B cell (primary cell): ENCODE results near the gene BUB1B. TPM values are rescaled to one million over a fixed set of nuclear protein-coding genes. Genes with fewer than 3 reads are reported as not detected.

Experiments used
- ATAC-seq: fragments of 200-7000 bp; cut with Tn5 transposase; one replicate; pipeline ENCODE4 v1.10.0; 2021; ENCODE audit warnings: low read depth, mild to moderate bottlenecking, moderate number of reproducible peaks, moderate library complexity
- CTCF ChIA-PET: fragments of 350-600 bp; sonication (Branson Sonifier 250); formaldehyde crosslinking; loops from one replicate; lab custom pipeline; 2021; ENCODE audit warnings: antibody characterized with exemption, inconsistent platforms; lab: Charles Lee
- POLR2A ChIA-PET: fragments of 350-600 bp; sonication (Branson Sonifier 250); formaldehyde crosslinking; loops from one replicate; lab custom pipeline; 2021; ENCODE audit warnings: antibody characterized with exemption; lab: Charles Lee
- DNase-seq: peaks from one replicate; pipeline ENCODE4 v3.0.0; 2013
- H2AFZ ChIP-seq: 2 replicates; pipeline ENCODE4 v1.6.1; 2012; ENCODE audit warnings: mild to moderate bottlenecking, low read depth, low read length; ENCODE audit not compliant: insufficient read depth, poor library complexity, severe bottlenecking
- H3K27ac ChIP-seq, 2 donors: 1 replicate in 1 of 2; 2 replicates in 1 of 2; pipeline ENCODE4 v1.5.1; 2012 to 2013; ENCODE audit warnings: low read length in 2 of 2, mild to moderate bottlenecking in 2 of 2, moderate library complexity in 1 of 2
- H3K27me3 ChIP-seq, 4 experiments: fragments of 200-600 bp in 1 of 4; sonication (generic) in 1 of 4; replicated peaks in 1 of 4; 1 replicate in 2 of 4; 2 replicates in 2 of 4; pipeline versions ENCODE4 v1.6.1 to v1.7.0; 2013 to 2016; ENCODE audit warnings: low read length in 3 of 4, mild to moderate bottlenecking in 2 of 4, mixed read lengths in 1 of 4, moderate library complexity in 1 of 4; ENCODE audit not compliant: insufficient read depth in 4 of 4, control insufficient read depth in 3 of 4; ENCODE audit errors: control extremely low read depth in 1 of 4
- H3K36me3 ChIP-seq, 2 experiments: replicated peaks in 1 of 2; 1 replicate in 1 of 2; 2 replicates in 1 of 2; pipeline versions ENCODE4 v1.6.1 to v1.7.1; 2013; ENCODE audit warnings: low read length in 1 of 2; ENCODE audit not compliant: insufficient read depth in 2 of 2, control insufficient read depth in 1 of 2; ENCODE audit errors: control extremely low read depth in 1 of 2, extremely low read depth in 1 of 2
- H3K4me1 ChIP-seq, 2 donors: fragments of 200-600 bp in 1 of 2; sonication (generic) in 1 of 2; 1 replicate in 1 of 2; 2 replicates in 1 of 2; pipeline versions ENCODE4 v1.5.1 to v1.6.1; 2013 to 2017; ENCODE audit warnings: low read length in 2 of 2; ENCODE audit not compliant: control insufficient read depth in 2 of 2, insufficient read depth in 2 of 2
- H3K4me2 ChIP-seq: replicated peaks from 2 replicates; pipeline ENCODE3; 2012; ENCODE audit warnings: mild to moderate bottlenecking, low read depth, low read length; ENCODE audit not compliant: poor library complexity, severe bottlenecking
- H3K4me3 ChIP-seq, 5 experiments: fragments of 200-600 bp in 1 of 5; sonication (generic) in 1 of 5; 1 replicate in 3 of 5; 2 replicates in 2 of 5; pipeline versions ENCODE4 v1.5.1 to v1.7.0; 2011 to 2016; ENCODE audit warnings: low read length in 4 of 5, mild to moderate bottlenecking in 4 of 5, low read depth in 2 of 5, control low read depth in 1 of 5, moderate library complexity in 1 of 5; ENCODE audit not compliant: insufficient read depth in 1 of 5; ENCODE audit errors: control extremely low read depth in 1 of 5, extremely low read depth in 1 of 5
- H3K79me2 ChIP-seq: fragments of 200-600 bp; sonication (generic); one replicate; pipeline ENCODE4 v1.6.0; 2016; ENCODE audit warnings: low read length; ENCODE audit not compliant: control insufficient read depth, insufficient read depth
- H3K9ac ChIP-seq: fragments of 200-600 bp; sonication (generic); 2 replicates; pipeline ENCODE4 v1.6.1; 2017; ENCODE audit warnings: mild to moderate bottlenecking, low read length, moderate library complexity
- H3K9me3 ChIP-seq, 3 donors: one replicate each; pipeline versions ENCODE4 v1.6.1 to v1.7.1; 2013; ENCODE audit warnings: low read length in 2 of 3; ENCODE audit not compliant: control insufficient read depth in 2 of 3, insufficient read depth in 1 of 3; ENCODE audit errors: control extremely low read depth in 1 of 3
- H4K20me1 ChIP-seq: 2 replicates; pipeline ENCODE4 v1.6.0; 2012; ENCODE audit warnings: mild to moderate bottlenecking, low read length; ENCODE audit not compliant: insufficient read depth, control insufficient read depth, poor library complexity, severe bottlenecking
- H3K27ac Mint-ChIP-seq: one replicate; pipeline ENCODE4 v1.8.0; 2021; ENCODE audit warnings: mixed read lengths
- H3K27me3 Mint-ChIP-seq: one replicate; pipeline ENCODE4 v1.8.0; 2021; ENCODE audit warnings: mixed read lengths
- H3K4me1 Mint-ChIP-seq: one replicate; pipeline ENCODE4 v1.8.0; 2021; ENCODE audit warnings: mixed read lengths
- H3K4me3 Mint-ChIP-seq: one replicate; pipeline ENCODE4 v1.8.0; 2021; ENCODE audit warnings: mixed read lengths
- H3K9me3 Mint-ChIP-seq: one replicate; pipeline ENCODE4 v1.8.0; 2022; ENCODE audit warnings: mixed read lengths; ENCODE audit not compliant: insufficient read depth
- CTCF ChIP-seq: fragments of 200-600 bp; IDR thresholded peaks from one replicate; pipeline ENCODE4 v1.8.0; 2022; ENCODE audit warnings: antibody characterized with exemption, mild to moderate bottlenecking
- EZH2 ChIP-seq: IDR thresholded peaks from 2 replicates; pipeline ENCODE4 v1.6.1; 2012; ENCODE audit warnings: borderline replicate concordance, low read depth, mild to moderate bottlenecking, moderate library complexity, low read length; ENCODE audit not compliant: insufficient read depth, poor library complexity, severe bottlenecking
- WGBS: methylation state at CpG from one replicate; pipeline ENCODE4 v1.1.5; 2013; ENCODE audit warnings: missing lambda C conversion rate; ENCODE audit not compliant: insufficient coverage; 5-methylcytosine and 5-hydroxymethylcytosine counted together
- intact Hi-C: fragments of 100-400 bp; cut with micrococcal nuclease; formaldehyde crosslinking; loops from one replicate; pipeline ENCODE4 v1.10.0; 2022
- polyA plus RNA-seq: library from polyadenylated mRNA; depleted of rRNA; stranded (reverse); fragments of >200 nt; gene quantifications from 2 replicates; pipeline ENCODE4 v1.2.3, GENCODE V29; 2012
- total RNA-seq, 2 donors: library from RNA; stranded (reverse); fragments of 120-200 nt in 1 of 2; gene quantifications; 1 replicate in 1 of 2; 2 replicates in 1 of 2; pipeline versions ENCODE4 v1.2.3 to v1.2.4, GENCODE V29; 2013 to 2022

BUB1B gene
- total and polyA plus RNA-seq, 2 donors (not counting 1 experiment from before 2014, with no cell fraction given): 0.70 to 4.4 TPM

DNA sequence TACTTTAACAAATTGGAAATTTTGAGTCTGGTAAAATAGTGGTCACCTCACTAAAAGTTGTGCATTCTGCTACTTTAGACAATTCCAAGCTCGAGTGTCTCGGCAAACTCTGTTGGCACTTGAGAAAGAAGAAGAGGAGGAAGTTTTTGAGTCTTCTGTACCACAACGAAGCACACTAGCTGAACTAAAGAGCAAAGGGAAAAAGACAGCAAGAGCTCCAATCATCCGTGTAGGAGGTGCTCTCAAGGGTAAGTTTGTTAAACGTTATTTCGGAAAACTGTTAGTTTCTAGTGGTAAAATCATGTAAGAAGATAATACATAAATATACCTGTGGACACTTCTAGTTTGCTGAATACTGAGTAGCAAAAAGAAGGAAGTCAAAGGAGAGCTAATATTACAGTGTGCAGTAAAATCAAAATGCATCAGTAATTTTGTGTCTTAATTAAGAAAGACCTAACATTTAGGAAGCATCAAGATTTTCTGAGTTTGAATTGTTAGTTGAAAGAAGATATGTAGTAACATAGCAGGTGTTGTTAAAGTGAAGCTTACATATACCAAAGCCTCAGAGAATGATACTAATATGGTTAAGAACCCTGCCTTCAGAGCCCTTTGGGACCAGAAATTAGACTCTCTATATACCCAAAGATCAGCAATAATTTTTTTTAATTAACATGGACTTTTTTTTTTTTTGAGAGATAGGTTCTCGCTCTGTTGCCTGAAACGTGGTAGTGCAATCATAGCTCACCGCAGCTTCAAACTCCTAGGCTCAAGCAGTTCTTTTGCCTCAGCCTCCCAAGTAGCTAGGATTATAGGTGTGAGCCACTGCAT is 23.0 kb downstream of the BUB1B start:
- peak overlapping the region; percentile 30 to 75 for H3K27ac ChIP-seq
- peak overlapping the region in 3 of 5 experiments; percentile 31 to 45 (median 34) for H3K4me3 ChIP-seq
- ChIA-PET POLR2A (interaction anchor here (0.7 kb wide), 3 partner anchors 9 to 138 kb away, joined by 3 to 4 read pairs (median 3); no protein-coding TSS in a partner anchor), CTCF (interaction anchor here (0.7 to 2.1 kb wide), 12 partner anchors 10 to 154 kb away, joined by 3 to 15 read pairs (median 4); partner anchors contain the start of genes BMF and BUB1B)
- Mint-ChIP-seq H3K27ac (peak overlapping the region; percentile 62), H3K27me3 (no peaks in the 10 kb centered on the region), H3K4me3 (peak overlapping the region; percentile 52), H3K9me3 (no peaks in the 10 kb centered on the region), H3K4me1 (peaks cover 32% of the 10 kb centered on the region)
- H3K9me3 ChIP-seq: no peaks in the 10 kb centered on the region
- peak overlapping the region; percentile 54 for H3K9ac ChIP-seq
- ATAC-seq (peak; percentile 58), DNase-seq (peak; percentile 42)
- peaks cover 28 to 37% of the 10 kb centered on the region in 2 donors for H3K4me1 ChIP-seq
- H3K27me3 ChIP-seq: no peaks in the 10 kb centered on the region
- TF ChIP-seq CTCF (no peak), EZH2 (no peak)
- H2AFZ ChIP-seq: peak overlapping the region; percentile 76
- H3K36me3 ChIP-seq: no peaks in the 10 kb centered on the region
- peak overlapping the region; percentile 68 for H3K4me2 ChIP-seq
- H4K20me1 ChIP-seq: no peaks in the 10 kb centered on the region
- no peaks in the 10 kb centered on the region for H3K79me2 ChIP-seq
- 21% methylated on average over 2 of the region's 9 CpGs for WGBS
- intact Hi-C loops: no loop called here

DNA sequence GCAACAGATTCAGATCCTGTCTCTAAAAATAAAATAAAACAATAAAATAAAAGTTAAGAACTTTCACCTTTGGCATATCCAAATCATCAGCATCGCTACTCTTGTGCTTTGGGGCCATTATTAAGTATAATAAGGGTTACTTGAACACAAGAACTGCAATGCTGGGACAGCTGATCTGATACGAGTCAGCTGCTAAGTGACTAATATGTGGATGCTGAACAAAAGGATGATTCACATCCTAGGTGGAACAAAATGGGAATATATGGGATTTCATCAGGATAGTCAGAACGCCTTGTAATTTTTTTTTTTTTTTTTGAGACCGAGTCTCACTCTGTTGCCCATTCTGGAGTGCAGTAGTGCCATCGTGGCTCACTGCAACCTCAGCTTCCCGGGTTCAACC is 29.7 kb downstream of the BUB1B start:
- POLR2A ChIA-PET: no interaction called here
- DNase-seq (no peak), ATAC-seq (no peak)
- intact Hi-C loops: no loop called here
- Histone ChIP-seq H3K36me3 (no peaks in the 10 kb centered on the region), H3K9me3 (no peaks in the 10 kb centered on the region), H3K27me3 (no peaks in the 10 kb centered on the region), H3K9ac (no peak overlapping the region), H4K20me1 (no peaks in the 10 kb centered on the region), H3K4me3 (no peak overlapping the region), H2AFZ (no peak overlapping the region), H3K4me1 (peaks cover 0 to under 1% of the 10 kb centered on the region in 2 donors), H3K79me2 (peaks cover 3% of the 10 kb centered on the region), H3K4me2 (no peak overlapping the region), H3K27ac (no peak overlapping the region)
- Mint-ChIP-seq H3K4me1 (peaks cover 4% of the 10 kb centered on the region), H3K27me3 (no peaks in the 10 kb centered on the region), H3K4me3 (no peak overlapping the region), H3K27ac (no peak overlapping the region), H3K9me3 (no peaks in the 10 kb centered on the region)
- TF ChIP-seq CTCF (no peak), EZH2 (no peak)
- CTCF ChIA-PET: interaction anchor here (0.7 kb wide), 2 partner anchors 10 to 147 kb away, joined by 3 read pairs; no protein-coding TSS in a partner anchor
- 90% methylated on average over 2 of the region's 6 CpGs for WGBS
